Uterus (tissue), 2 donors: ENCODE data around the gene FAM184B.

Source experiments
- CTCF ChIP-seq, 4 experiments: fragments of 200-600 bp in 2 of 4; fragments of 450-650 bp in 2 of 4; sonication (generic) in 2 of 4; IDR thresholded peaks; one replicate each; pipeline ENCODE4 v1.5.1; 2016 to 2019; ENCODE audit warnings: antibody characterized with exemption in 4 of 4, mild to moderate bottlenecking in 2 of 4, moderate library complexity in 1 of 4
- POLR2A ChIP-seq, 2 donors: fragments of 450-650 bp; IDR thresholded peaks; one replicate each; pipeline ENCODE4 v1.6.1; 2016; ENCODE audit warnings: antibody characterized with exemption in 2 of 2, mild to moderate bottlenecking in 1 of 2, moderate library complexity in 1 of 2

GRCh38 chr4:17698116-17698515 is 83.3 kb downstream of the FAM184B start:
- TF ChIP-seq CTCF (IDR thresholded peaks at IDR 0.05) (no peak), POLR2A (IDR thresholded peaks at IDR 0.05) (no peak)
